Loucy (cell line): Measurements from ENCODE around the gene RABAC1.

Experiments
- H2AFZ ChIP-seq: fragments of 200-600 bp; sonication (generic); 2 replicates; pipeline ENCODE4 v1.6.0; 2016; ENCODE audit warnings: antibody characterized with exemption, mild to moderate bottlenecking, low read length, moderate library complexity
- H3F3A ChIP-seq: fragments of 200-600 bp; 2 replicates; pipeline ENCODE4 v1.6.0; 2016; ENCODE audit warnings: antibody characterized with exemption, low read depth, mild to moderate bottlenecking
- H3K27me3 ChIP-seq: fragments of 200-600 bp; sonication (generic); 2 replicates; pipeline ENCODE4 v1.6.1; 2014; ENCODE audit warnings: low read length, mild to moderate bottlenecking; ENCODE audit not compliant: insufficient read depth, poor library complexity, severe bottlenecking
- H3K36me3 ChIP-seq: fragments of 200-600 bp; sonication (generic); 2 replicates; pipeline ENCODE4 v1.6.1; 2016; ENCODE audit warnings: low read length; ENCODE audit not compliant: insufficient read depth
- H3K4me1 ChIP-seq: fragments of 200-600 bp; sonication (generic); 2 replicates; pipeline ENCODE4 v1.5.1; 2014; ENCODE audit warnings: low read length, mild to moderate bottlenecking; ENCODE audit not compliant: insufficient read depth, poor library complexity, severe bottlenecking
- H3K4me2 ChIP-seq: fragments of 200-600 bp; sonication (generic); 2 replicates; pipeline ENCODE4 v1.6.0; 2014; ENCODE audit warnings: antibody characterized with exemption, low read length, low read depth, mild to moderate bottlenecking; ENCODE audit not compliant: poor library complexity, severe bottlenecking
- H3K4me3 ChIP-seq: fragments of 200-600 bp; sonication (generic); 2 replicates; pipeline ENCODE4 v1.5.1; 2014; ENCODE audit warnings: low read length, mild to moderate bottlenecking, mixed read lengths; ENCODE audit not compliant: poor library complexity, severe bottlenecking
- H3K79me2 ChIP-seq: fragments of 200-600 bp; sonication (generic); 2 replicates; pipeline ENCODE4 v1.6.1; 2014; ENCODE audit warnings: low read length; ENCODE audit not compliant: insufficient read depth
- H3K9ac ChIP-seq: fragments of 200-600 bp; sonication (generic); 2 replicates; pipeline ENCODE4 v1.6.0; 2014; ENCODE audit warnings: mild to moderate bottlenecking, low read depth, low read length, moderate library complexity; ENCODE audit not compliant: poor library complexity, severe bottlenecking
- H3K9me2 ChIP-seq: fragments of 200-600 bp; sonication (generic); replicated peaks from 2 replicates; pipeline ENCODE4 v1.6.1; 2016; ENCODE audit warnings: low read depth, low read length, mixed read lengths
- H3K9me3 ChIP-seq: fragments of 200-600 bp; sonication (generic); 2 replicates; pipeline ENCODE4 v1.6.1; 2014; ENCODE audit warnings: mild to moderate bottlenecking, antibody characterized with exemption, low read length, low read depth; ENCODE audit not compliant: insufficient read depth
- H4K20me1 ChIP-seq: fragments of 200-600 bp; sonication (generic); 2 replicates; pipeline ENCODE4 v1.6.0; 2014; ENCODE audit warnings: antibody characterized with exemption, low read length, mild to moderate bottlenecking; ENCODE audit not compliant: insufficient read depth, poor library complexity, severe bottlenecking
- CTCF ChIP-seq: fragments of 200-600 bp; sonication (generic); conservative IDR thresholded peaks from 2 replicates; pipeline ENCODE4 v1.5.1; 2014; ENCODE audit warnings: mild to moderate bottlenecking, antibody characterized with exemption, low read length
- EZH2phosphoT487 ChIP-seq: fragments of 200-600 bp; IDR thresholded peaks from 2 replicates; pipeline ENCODE4 v1.6.1; 2018; ENCODE audit warnings: antibody characterized with exemption, mild to moderate bottlenecking, moderate library complexity, borderline replicate concordance

RABAC1 gene

GRCh38 chr19:41920882-41921576 is 38.1 kb downstream of the RABAC1 start:
- no peaks in the 10 kb centered on the region for H3K9me2 ChIP-seq
- no peak overlapping the region for H3K9ac ChIP-seq
- H3K9me3 ChIP-seq: no peaks in the 10 kb centered on the region
- no peaks in the 10 kb centered on the region for H3K79me2 ChIP-seq
- H3K4me1 ChIP-seq: no peaks in the 10 kb centered on the region
- H2AFZ ChIP-seq: no peak overlapping the region
- no peak overlapping the region for H3K4me2 ChIP-seq
- H4K20me1 ChIP-seq: no peaks in the 10 kb centered on the region
- no peaks in the 10 kb centered on the region for H3F3A ChIP-seq
- no peaks in the 10 kb centered on the region for H3K36me3 ChIP-seq
- H3K27me3 ChIP-seq: no peaks in the 10 kb centered on the region
- no peak overlapping the region for H3K4me3 ChIP-seq
- TF ChIP-seq EZH2phosphoT487 (no peak), CTCF (no peak)

DNA sequence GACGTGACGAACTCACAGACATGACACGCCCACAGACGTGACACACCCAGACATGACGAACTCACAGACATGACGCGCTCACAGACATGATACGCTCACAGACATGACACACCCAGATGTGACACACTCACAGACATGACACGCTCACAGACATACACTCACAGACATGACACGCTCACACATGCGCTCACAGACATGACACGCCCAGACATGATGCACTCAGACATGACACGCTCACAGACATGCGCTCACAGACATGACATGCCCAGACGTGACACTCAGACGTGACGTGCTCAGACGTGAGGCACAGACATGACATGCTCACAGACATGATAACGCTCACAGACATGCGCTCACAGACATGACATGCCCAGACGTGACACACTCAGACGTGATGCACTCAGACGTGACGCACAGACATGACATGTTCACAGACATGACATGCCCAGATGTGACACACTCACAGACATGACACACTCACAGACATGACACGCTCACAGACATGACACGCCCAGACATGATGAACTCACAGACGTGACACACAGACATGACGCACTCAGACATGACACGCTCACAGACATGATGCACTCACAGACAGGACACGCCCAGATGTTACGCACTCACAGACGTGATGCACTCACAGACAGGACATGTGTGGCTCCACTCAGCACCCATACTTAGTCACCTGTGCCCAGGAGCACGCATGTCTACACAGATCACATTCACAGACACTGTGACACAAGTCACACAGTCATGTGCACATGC is 39.0 kb downstream of the RABAC1 start:
- Histone ChIP-seq H3K27me3 (no peaks in the 10 kb centered on the region), H2AFZ (no peak overlapping the region), H3K4me3 (no peak overlapping the region)

GRCh38 chr19:41918653-41919244 is 40.4 kb downstream of the RABAC1 start:
- Histone ChIP-seq H3K4me2 (no peak overlapping the region), H3K4me3 (no peak overlapping the region), H3K9ac (no peak overlapping the region), H3K9me2 (no peaks in the 10 kb centered on the region), H3F3A (no peaks in the 10 kb centered on the region), H3K27me3 (no peaks in the 10 kb centered on the region), H3K36me3 (no peaks in the 10 kb centered on the region), H4K20me1 (no peaks in the 10 kb centered on the region), H3K79me2 (no peaks in the 10 kb centered on the region), H3K9me3 (no peaks in the 10 kb centered on the region), H3K4me1 (no peaks in the 10 kb centered on the region), H2AFZ (no peak overlapping the region)
- TF ChIP-seq EZH2phosphoT487 (no peak), CTCF (no peak)

More for the DNA sequence above, 39.0 kb downstream of the RABAC1 start:
- Histone ChIP-seq H3K36me3 (no peaks in the 10 kb centered on the region), H3K9me3 (no peaks in the 10 kb centered on the region), H3K9ac (no peak overlapping the region), H3K79me2 (no peaks in the 10 kb centered on the region), H3K4me1 (no peaks in the 10 kb centered on the region), H3K4me2 (no peak overlapping the region), H3F3A (no peaks in the 10 kb centered on the region), H3K9me2 (no peaks in the 10 kb centered on the region), H4K20me1 (no peaks in the 10 kb centered on the region)
- no peak for TF ChIP-seq EZH2phosphoT487
- no peak for TF ChIP-seq CTCF
